HepG2 (cell line): Measurements from ENCODE around the gene NOTCH3. TPM values are rescaled to one million over a fixed set of nuclear protein-coding genes. Genes with fewer than 3 reads are reported as not detected.

Experiments
- ATAC-seq: fragments of 200-7000 bp; cut with Tn5 transposase; 3 replicates; pipeline ENCODE4 v1.9.1; 2020; ENCODE audit warnings: mild to moderate bottlenecking, moderate library complexity
- BruUV-seq: library from RNA; stranded (reverse); fragments of 400-500 nt; replicated peaks from 2 replicates; lab custom pipeline; 2021; lab: Mats Ljungman, UMichigan
- CTCF ChIA-PET: fragments of 300-600 bp; formaldehyde crosslinking; extraction: SDS; loops from one replicate; lab custom pipeline; 2021; ENCODE audit warnings: low total read pairs, inconsistent platforms, low intra/inter-chr PET ratio; lab: Yijun Ruan, JAX
- POLR2A ChIA-PET: fragments of 350-600 bp; sonication (Branson Sonifier 250); formaldehyde crosslinking; loops from one replicate; lab custom pipeline; 2020; ENCODE audit warnings: antibody characterized with exemption, inconsistent platforms; lab: Yijun Ruan, JAX
- DNase-seq: peaks from one replicate; pipeline ENCODE4 v3.0.0-alpha.2; 2015; ENCODE audit warnings: low spot score
- FAIRE-seq: peaks from 3 replicates; lab custom pipeline; 2011; peaks lifted over from hg19 to GRCh38; lab: Jason Lieb, UNC
- H2AFZ ChIP-seq: one replicate; pipeline ENCODE4 v1.6.1; 2011; ENCODE audit warnings: low read length, inconsistent platforms
- H3K27ac ChIP-seq: fragments of 300-600 bp; 3 replicates; pipeline ENCODE4 v1.8.0; 2011; ENCODE audit warnings: mixed run types, mild to moderate bottlenecking, mixed read lengths, low read length, inconsistent platforms; ENCODE audit not compliant: insufficient read depth; ENCODE audit errors: extremely low read length
- H3K27me3 ChIP-seq, 2 experiments: fragments of 200-600 bp in 1 of 2; 2 replicates in 1 of 2; 3 replicates in 1 of 2; pipeline versions ENCODE4 v1.6.0 to v1.8.0; 2011; ENCODE audit warnings: low read length in 2 of 2, mild to moderate bottlenecking in 2 of 2, moderate library complexity in 2 of 2, inconsistent platforms in 1 of 2; ENCODE audit not compliant: insufficient read depth in 2 of 2, control insufficient read depth in 1 of 2
- H3K36me3 ChIP-seq, 2 experiments: fragments of 200-600 bp in 1 of 2; replicated peaks in 1 of 2; 2 replicates in 1 of 2; 3 replicates in 1 of 2; pipeline versions ENCODE4 v1.5.1 to v1.8.0; 2011; ENCODE audit warnings: low read length in 2 of 2, inconsistent platforms in 1 of 2; ENCODE audit not compliant: insufficient read depth in 2 of 2, control insufficient read depth in 1 of 2
- H3K4me1 ChIP-seq: 2 replicates; pipeline ENCODE4 v1.5.1; 2012; ENCODE audit warnings: low read length, inconsistent platforms; ENCODE audit not compliant: insufficient read depth
- H3K4me2 ChIP-seq: 2 replicates; pipeline ENCODE4 v1.6.0; 2011; ENCODE audit warnings: low read depth, low read length, inconsistent platforms
- H3K4me3 ChIP-seq, 3 experiments: fragments of 200-600 bp in 1 of 3; sonication (generic), shearing (Covaris generic) in 1 of 3; replicated peaks in 1 of 3; 2 replicates each; pipeline ENCODE4 v1.5.1; 2011 to 2016; ENCODE audit warnings: low read length in 3 of 3, inconsistent platforms in 2 of 3, low read depth in 2 of 3, mild to moderate bottlenecking in 2 of 3, control low read depth in 1 of 3, mixed read lengths in 1 of 3; ENCODE audit not compliant: insufficient read depth in 1 of 3
- H3K79me2 ChIP-seq: one replicate; pipeline ENCODE4 v1.6.1; 2011; ENCODE audit warnings: low read length, inconsistent platforms; ENCODE audit not compliant: insufficient read depth
- H3K9ac ChIP-seq: 2 replicates; pipeline ENCODE4 v1.6.0; 2011; ENCODE audit warnings: mild to moderate bottlenecking, low read depth, low read length, inconsistent platforms; ENCODE audit not compliant: insufficient read depth
- H3K9me3 ChIP-seq: 2 replicates; pipeline ENCODE4 v1.5.1; 2012; ENCODE audit warnings: mild to moderate bottlenecking, low read length
- H4K20me1 ChIP-seq: 2 replicates; pipeline ENCODE4 v1.6.0; 2011; ENCODE audit warnings: inconsistent platforms, mild to moderate bottlenecking, low read length, moderate library complexity; ENCODE audit not compliant: insufficient read depth
- AGO2 ChIP-seq: fragments of 200-400 bp; formaldehyde crosslinking; optimal IDR thresholded peaks from 2 replicates; pipeline ENCODE3; 2017; ENCODE audit warnings: mild to moderate bottlenecking, low read depth, low read length, moderate library complexity
- ATF7-NPFF ChIP-seq: sonication (generic); formaldehyde crosslinking; IDR thresholded peaks from 2 replicates; pipeline ENCODE4 v1.8.1; 2023; ENCODE audit warnings: mild to moderate bottlenecking, low read depth, missing genetic modification reagents, moderate library complexity
- BCLAF1 ChIP-seq: fragments of 450-650 bp; IDR thresholded peaks from 2 replicates; pipeline ENCODE4 v1.6.1; 2017; ENCODE audit warnings: mild to moderate bottlenecking
- BHLHE40 ChIP-seq: IDR thresholded peaks from 2 replicates; pipeline ENCODE4 v1.6.1; 2011; ENCODE audit warnings: low read length, improper control_type of control experiment
- RBFOX2 ChIP-seq: fragments of 200-400 bp; formaldehyde crosslinking; IDR thresholded peaks from 2 replicates; pipeline ENCODE4 v1.6.1; 2017; ENCODE audit warnings: low read depth, mild to moderate bottlenecking, low read length
- RBM39 ChIP-seq: fragments of 200-400 bp; formaldehyde crosslinking; IDR thresholded peaks from one replicate; pipeline ENCODE4 v1.6.1; 2018; ENCODE audit warnings: antibody characterized with exemption, mild to moderate bottlenecking, low read depth, low read length; ENCODE audit not compliant: poor library complexity, severe bottlenecking
- SAP130 ChIP-seq: IDR thresholded peaks from 2 replicates; pipeline ENCODE4 v1.6.1; 2016; ENCODE audit warnings: low read depth
- ZBTB33 ChIP-seq: sonication (generic); formaldehyde crosslinking; IDR thresholded peaks from 2 replicates; pipeline ENCODE4 v1.4.0; 2020; ENCODE audit warnings: missing genetic modification reagents
- ZSCAN9 ChIP-seq: IDR thresholded peaks from 2 replicates; pipeline ENCODE4 v1.6.1; 2016; ENCODE audit warnings: borderline replicate concordance
- whole genome bisulfite sequencing: methylation state at CpG from one replicate; pipeline ENCODE4 v1.1.6; 2017; ENCODE audit warnings: low lambda C conversion rate; 5-methylcytosine and 5-hydroxymethylcytosine counted together
- in situ Hi-C: cut with HindIII; loops from 2 replicates; pipeline ENCODE4 v1.10.0; 2017; ENCODE audit warnings: low pct_unique_long_range_greater_than_20kb; ENCODE audit not compliant: extremely low pct_ligation_motif_present
- intact Hi-C: fragments of 100-400 bp; cut with micrococcal nuclease; formaldehyde crosslinking; loops from one replicate; pipeline ENCODE4 v1.10.0; 2022; ENCODE audit not compliant: unreplicated experiment
- polyA plus RNA-seq, 8 experiments: library from polyadenylated mRNA; depleted of rRNA in 3 of 8; stranded (reverse) in 7 of 8; unstranded in 1 of 8; fragments of >200 nt; fragmentation: Illumina TruSeq in 4 of 8; extraction: Trizol in 4 of 8; gene quantifications; 2 replicates each; pipeline versions ENCODE4 v1.2.1 to v1.2.3, GENCODE V29; 2011 to 2016; ENCODE audit warnings: low read depth in 4 of 8, missing spikeins in 1 of 8, mixed read lengths in 1 of 8; ENCODE audit not compliant: insufficient read depth in 1 of 8
- total RNA-seq, 5 experiments: library from RNA; depleted of rRNA; stranded (reverse); fragments of >200 nt; fragmentation: Illumina TruSeq; extraction: Trizol; gene quantifications; 2 replicates each; pipeline ENCODE4 v1.2.3, GENCODE V29; 2016; ENCODE audit warnings: low read depth in 1 of 5
- TF ChIP-seq, protein P1 (sequence below): IDR thresholded peaks from 2 replicates; pipeline ENCODE4 v1.6.1; 2016; ENCODE audit warnings: low read depth
- TF ChIP-seq, protein P2 (sequence below): sonication (generic); formaldehyde crosslinking; IDR thresholded peaks from 2 replicates; pipeline ENCODE4 v1.4.0; 2020; ENCODE audit warnings: missing genetic modification reagents

Gene NOTCH3
- total and polyA plus RNA-seq, 2 of the 13 experiments (the other 11 are each of a cell fraction or from before 2014, with no cell fraction given) = 0.09 to 0.28 TPM

- in situ Hi-C loops = no loop called here
- no peak overlapping the region for H3K27ac ChIP-seq
- H2AFZ ChIP-seq = no peak overlapping the region
- ATAC-seq = no peak
- H3K9me3 ChIP-seq = no peaks in the 10 kb centered on the region
- H3K9ac ChIP-seq = no peak overlapping the region
- FAIRE-seq = no peak
- POLR2A ChIA-PET = interaction anchor here (3.8 kb wide), 1 partner anchor 12 kb away, joined by 19 read pairs; a partner anchor contains a TSS
- CTCF ChIA-PET = no interaction called here
- no peaks in the 10 kb centered on the region for H3K27me3 ChIP-seq
- DNase-seq = peak; percentile 32
- H3K36me3 ChIP-seq = peaks cover 38 to 63% of the 10 kb centered on the region in 2 experiments
- intact Hi-C loops = no loop called here
- H3K4me2 ChIP-seq = no peak overlapping the region
- 97% methylated on average over 49 of the region's 58 CpGs for WGBS
- no peaks in the 10 kb centered on the region for H4K20me1 ChIP-seq
- no TSS peak for BruUV-seq
- no peak overlapping the region for H3K4me3 ChIP-seq
- H3K79me2 ChIP-seq = no peaks in the 10 kb centered on the region
- H3K4me1 ChIP-seq = peaks cover 3% of the 10 kb centered on the region
- no peak for TF ChIP-seq BHLHE40
- no peak for TF ChIP-seq BCLAF1
- no peak for TF ChIP-seq SAP130 (CRISPR knock-in tag)
- TF ChIP-seq ZBTB33 (CRISPR knock-in tag) = peak; percentile 30; the same call in 1 of the 2 replicates
- TF ChIP-seq, protein P1, sequence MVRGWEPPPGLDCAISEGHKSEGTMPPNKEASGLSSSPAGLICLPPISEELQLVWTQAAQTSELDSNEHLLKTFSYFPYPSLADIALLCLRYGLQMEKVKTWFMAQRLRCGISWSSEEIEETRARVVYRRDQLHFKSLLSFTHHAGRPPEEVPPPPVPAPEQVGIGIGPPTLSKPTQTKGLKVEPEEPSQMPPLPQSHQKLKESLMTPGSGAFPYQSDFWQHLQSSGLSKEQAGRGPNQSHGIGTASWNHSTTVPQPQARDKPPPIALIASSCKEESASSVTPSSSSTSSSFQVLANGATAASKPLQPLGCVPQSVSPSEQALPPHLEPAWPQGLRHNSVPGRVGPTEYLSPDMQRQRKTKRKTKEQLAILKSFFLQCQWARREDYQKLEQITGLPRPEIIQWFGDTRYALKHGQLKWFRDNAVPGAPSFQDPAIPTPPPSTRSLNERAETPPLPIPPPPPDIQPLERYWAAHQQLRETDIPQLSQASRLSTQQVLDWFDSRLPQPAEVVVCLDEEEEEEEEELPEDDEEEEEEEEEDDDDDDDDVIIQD (CRISPR knock-in tag) = no peak
- TF ChIP-seq RBM39 = no peak
- TF ChIP-seq RBFOX2 = peak; percentile 64
- no peak for TF ChIP-seq ATF7-NPFF
- TF ChIP-seq ZSCAN9 (CRISPR knock-in tag) = no peak
- TF ChIP-seq, protein P2, sequence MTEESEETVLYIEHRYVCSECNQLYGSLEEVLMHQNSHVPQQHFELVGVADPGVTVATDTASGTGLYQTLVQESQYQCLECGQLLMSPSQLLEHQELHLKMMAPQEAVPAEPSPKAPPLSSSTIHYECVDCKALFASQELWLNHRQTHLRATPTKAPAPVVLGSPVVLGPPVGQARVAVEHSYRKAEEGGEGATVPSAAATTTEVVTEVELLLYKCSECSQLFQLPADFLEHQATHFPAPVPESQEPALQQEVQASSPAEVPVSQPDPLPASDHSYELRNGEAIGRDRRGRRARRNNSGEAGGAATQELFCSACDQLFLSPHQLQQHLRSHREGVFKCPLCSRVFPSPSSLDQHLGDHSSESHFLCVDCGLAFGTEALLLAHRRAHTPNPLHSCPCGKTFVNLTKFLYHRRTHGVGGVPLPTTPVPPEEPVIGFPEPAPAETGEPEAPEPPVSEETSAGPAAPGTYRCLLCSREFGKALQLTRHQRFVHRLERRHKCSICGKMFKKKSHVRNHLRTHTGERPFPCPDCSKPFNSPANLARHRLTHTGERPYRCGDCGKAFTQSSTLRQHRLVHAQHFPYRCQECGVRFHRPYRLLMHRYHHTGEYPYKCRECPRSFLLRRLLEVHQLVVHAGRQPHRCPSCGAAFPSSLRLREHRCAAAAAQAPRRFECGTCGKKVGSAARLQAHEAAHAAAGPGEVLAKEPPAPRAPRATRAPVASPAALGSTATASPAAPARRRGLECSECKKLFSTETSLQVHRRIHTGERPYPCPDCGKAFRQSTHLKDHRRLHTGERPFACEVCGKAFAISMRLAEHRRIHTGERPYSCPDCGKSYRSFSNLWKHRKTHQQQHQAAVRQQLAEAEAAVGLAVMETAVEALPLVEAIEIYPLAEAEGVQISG (CRISPR knock-in tag) = no peak
- peak; percentile 93 for TF ChIP-seq AGO2
These were observed 87.3 kb downstream of the NOTCH3 start for GRCh38 chr19:15113245-15114152.
